Caki2 (cell line): ENCODE measurements around the gene CDK13. TPM values are rescaled to one million over a fixed set of nuclear protein-coding genes. Genes with fewer than 3 reads are reported as not detected.
A peak's percentile ranks its signal among the peaks of the same experiment; 100 is the strongest.

Experiments
- DNase-seq: peaks from one replicate; pipeline ENCODE4 v3.0.0-alpha.2; 2015; ENCODE audit warnings: low read depth
- in situ Hi-C: cut with HindIII; loops from 2 replicates; pipeline ENCODE4 v1.10.0; 2016; ENCODE audit warnings: low sequenced_read_pairs, low pct_unique_long_range_greater_than_20kb, mixed read lengths
- total RNA-seq: library from RNA; depleted of rRNA; stranded (reverse); fragments of >200 nt; shearing (Covaris generic); gene quantifications from 2 replicates; pipeline ENCODE4 v1.2.3, GENCODE V29; 2014; ENCODE audit warnings: low replicate concordance

CDK13 gene
- total RNA-seq, 1 experiment from 2014 or later: 38.8 TPM

DNA sequence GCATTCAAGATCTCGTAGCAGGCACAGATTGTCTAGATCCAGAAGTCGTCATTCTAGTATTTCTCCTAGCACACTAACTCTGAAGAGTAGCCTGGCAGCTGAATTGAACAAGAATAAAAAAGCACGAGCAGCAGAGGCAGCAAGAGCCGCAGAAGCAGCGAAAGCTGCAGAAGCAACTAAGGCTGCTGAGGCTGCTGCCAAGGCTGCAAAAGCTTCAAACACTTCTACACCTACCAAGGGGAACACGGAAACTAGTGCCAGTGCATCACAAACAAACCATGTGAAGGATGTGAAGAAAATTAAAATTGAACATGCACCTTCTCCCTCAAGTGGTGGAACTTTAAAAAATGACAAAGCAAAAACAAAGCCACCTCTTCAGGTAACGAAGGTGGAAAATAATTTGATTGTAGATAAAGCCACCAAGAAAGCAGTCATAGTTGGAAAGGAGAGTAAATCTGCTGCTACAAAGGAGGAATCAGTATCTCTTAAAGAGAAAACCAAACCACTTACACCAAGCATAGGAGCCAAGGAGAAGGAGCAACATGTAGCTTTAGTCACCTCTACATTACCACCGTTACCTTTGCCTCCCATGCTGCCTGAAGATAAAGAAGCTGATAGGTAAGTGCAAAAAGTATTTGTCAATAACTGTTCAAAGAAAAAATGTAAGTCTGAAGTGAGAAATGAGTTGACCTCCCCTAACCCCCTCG is 37.7 kb downstream of the CDK13 start:
- in situ Hi-C loops: no loop called here
- no peak for DNase-seq

DNA sequence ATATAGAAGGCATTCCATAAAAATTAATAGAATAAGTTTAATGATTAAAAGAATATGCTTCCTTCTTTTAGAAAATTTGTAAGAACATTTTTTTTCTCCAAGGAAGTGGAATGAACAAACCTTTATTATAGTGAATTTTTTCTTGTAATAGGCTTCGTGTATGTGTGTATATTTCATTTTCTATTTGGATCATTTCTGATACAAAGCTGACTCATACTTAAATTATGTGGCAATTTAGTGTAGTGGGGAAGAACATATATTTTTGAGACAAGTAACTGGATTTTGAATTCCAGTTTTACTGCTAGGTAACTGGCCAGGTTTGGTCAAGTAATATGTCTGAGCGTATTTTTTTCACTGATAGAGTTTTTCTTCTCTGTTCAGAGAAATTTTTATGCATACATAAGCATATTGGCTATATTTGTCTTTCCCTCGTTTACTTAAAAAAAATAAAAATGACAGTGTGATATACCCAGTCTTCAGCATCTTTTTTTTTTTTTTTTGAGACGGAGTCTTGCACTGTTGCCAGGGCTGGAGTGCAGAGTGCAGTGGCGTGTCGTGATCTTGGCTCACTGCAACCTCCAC is 50.8 kb downstream of the CDK13 start:
- no peak for DNase-seq
- in situ Hi-C loops: no loop called here

DNA sequence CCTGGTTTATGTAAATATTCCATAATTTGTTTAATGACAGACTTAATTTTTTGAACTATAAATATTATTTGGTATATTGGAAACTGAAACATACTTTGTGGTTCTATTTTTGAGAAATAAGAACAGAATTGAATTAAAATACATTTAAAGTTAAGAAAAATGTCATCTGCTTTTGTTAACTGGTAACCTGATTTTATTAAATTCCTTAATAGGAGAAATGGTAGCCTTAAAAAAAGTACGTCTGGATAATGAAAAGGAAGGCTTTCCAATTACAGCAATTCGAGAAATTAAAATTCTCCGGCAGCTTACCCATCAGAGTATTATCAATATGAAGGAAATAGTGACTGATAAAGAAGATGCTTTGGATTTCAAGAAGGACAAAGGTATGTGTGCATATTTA is 51.6 kb downstream of the CDK13 start:
- no peak for DNase-seq
- in situ Hi-C loops: no loop called here

DNA sequence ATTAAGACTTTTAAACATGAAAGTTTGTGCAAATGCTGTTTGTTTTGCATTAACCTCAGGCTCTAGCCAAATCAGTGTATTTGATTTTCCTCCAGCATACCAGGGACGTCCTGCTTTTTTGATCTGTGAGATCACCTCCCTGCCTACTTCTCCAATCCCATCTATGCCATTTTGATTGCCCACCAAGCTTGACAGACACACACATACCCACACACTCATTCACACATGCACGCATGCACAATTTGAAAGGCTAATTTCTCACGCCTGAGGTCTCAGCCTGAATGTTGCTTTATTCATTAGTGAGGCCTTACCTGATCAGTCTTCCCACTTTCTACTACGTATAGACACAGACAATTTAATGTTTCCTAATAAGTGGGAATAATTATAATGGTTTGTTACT is 53.5 kb downstream of the CDK13 start:
- DNase-seq: no peak
- in situ Hi-C loops: no loop called here

DNA sequence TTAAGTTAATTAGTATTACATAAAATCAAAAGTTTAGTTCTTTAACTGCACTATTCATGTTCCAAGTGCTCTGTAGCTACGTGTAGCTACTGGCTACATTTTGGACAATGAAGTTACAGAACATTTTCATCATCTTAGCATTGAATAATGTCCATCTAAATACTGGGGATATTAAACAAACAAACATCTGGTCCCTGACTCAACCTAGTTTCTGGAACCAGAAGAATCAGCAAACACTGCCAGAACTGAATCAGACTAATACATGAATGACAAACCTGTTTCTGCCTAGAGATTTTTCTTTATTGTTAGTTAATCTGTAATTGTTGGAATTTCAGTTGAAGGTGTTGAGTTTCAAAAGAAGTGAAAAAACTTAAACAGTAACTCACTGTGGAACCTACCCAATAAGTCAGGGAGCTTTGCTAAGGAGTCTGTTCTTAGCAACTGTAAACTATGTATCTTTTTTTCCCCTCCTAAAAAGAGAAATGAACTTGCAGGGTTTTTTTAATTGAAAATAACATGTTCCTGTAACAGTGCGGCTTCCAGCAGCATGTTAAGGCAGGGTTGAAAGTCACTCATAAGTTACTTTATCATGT is 58.3 kb downstream of the CDK13 start:
- in situ Hi-C loops: no loop called here
- peak; percentile 73 for DNase-seq

DNA sequence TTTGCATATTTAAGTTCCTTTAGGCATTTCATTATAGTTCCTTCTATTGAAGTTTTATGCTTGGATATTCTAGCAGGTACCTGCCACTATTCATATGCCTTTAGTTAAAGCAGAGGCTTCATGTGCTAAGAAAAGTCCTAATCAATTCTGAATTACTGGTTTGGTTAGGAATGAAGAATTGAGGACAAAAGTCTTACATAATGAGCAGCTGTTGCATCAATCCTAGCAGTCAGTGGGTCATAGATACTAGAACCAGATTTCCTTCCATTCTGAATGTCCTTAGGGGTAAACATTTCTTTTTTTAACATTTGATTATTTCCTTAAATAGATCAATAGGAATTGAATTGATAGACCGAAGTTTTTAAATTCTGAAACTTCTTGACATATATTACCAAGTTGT is 59.2 kb downstream of the CDK13 start:
- DNase-seq: no peak
- in situ Hi-C loops: no loop called here

DNA sequence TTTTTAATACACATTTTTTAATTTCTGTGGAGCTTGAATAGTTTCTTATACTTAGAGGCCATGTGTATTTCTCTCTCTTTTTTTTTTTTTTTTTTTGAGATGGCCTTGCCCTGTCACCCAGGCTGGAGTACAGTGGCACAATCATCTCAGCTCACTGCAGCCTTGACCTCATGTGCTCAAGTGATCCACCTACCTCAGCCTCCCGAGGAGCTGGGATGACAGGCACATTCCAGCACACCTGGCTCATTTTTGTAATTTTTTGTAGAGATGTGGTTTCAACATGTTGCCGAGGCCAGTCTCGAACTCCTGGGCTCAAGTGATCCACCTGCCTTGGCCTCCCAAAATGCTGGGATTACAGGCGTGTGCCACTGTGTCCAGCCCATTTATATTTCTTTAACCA is 64.3 kb downstream of the CDK13 start:
- in situ Hi-C loops: no loop called here
- no peak for DNase-seq

DNA sequence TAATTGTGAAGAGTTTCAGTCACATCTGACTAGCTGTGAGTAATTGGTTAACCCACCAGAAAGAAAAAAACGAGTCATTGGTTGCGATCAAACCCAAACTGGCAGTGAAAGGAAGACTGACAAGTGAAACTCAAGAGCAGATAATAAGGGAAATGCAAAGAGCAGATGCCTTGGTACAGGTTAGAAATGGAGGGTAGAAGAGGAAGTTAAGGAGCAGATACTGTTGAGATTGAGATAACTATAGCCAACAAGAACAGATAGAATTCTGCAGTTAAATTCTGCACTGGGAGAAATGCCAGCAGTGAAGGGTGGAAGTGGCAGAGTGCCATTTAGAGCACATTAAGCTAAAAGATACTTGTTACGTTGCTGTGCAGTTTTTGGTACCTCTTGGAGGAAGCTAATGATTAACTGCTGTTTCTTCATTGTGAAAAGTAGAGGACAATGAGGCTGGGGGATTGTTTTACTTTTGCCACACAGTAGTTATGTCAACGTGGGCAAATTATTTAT is 65.8 kb downstream of the CDK13 start:
- DNase-seq: peak; percentile 48
- in situ Hi-C loops: no loop called here

DNA sequence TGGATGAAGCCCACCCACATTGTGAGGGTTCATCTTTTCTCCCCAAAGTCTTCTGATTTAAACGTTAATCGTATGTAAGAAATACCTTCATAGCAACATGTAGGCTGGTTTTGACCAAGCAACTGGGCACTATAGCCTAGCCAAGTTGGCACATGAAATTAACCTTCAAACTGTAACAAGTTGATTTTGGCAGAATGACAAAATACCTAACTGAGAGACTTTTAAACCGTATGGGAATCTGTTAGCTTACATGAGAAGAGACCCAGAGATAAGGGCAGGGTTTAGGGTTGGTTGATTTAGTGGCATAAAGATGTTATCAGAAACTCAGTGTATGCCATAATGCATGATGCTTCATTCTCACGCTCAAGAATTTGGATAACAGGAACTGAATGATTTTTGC is 69.5 kb downstream of the CDK13 start:
- in situ Hi-C loops: no loop called here

DNA sequence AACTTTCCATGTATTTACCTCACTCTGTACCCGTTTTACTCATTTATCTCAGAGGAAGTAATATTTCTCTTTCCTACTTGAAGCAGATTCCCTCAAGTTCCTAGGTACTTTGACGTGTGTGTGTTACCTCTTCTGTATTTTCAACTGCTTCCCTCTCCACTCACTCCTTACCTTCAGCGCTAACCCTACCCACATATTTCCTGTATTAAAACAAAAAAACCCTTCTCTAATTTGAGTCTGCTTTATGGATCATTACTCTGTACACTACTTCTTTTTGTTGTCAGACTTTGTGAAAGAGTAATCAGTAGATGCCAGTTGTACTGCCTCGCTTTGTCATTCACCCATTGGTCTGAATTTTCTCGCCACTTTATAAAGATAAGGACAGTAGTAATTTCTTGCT is 74.0 kb downstream of the CDK13 start:
- DNase-seq: no peak
- in situ Hi-C loops: no loop called here

More for the DNA sequence above, 69.5 kb downstream of the CDK13 start:
- DNase-seq: no peak

DNA sequence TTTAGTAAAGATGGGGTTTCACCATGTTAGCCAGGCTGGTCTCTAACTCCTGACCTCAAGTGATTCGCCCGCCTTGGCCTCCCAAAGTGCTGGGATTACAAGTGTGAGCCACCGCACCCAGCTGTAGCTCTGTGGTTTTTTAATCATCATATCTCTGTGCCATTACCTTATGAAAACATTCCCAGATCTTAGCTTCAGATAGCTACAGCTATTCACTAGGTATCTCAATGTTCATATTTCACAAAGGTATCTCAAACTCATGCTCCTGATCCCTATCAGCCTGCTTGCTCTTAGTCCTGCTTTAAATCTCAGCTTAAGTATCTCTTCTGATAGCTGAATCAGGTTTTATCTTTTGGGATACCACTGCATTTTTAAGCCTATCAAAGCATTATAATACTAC is 74.8 kb downstream of the CDK13 start:
- no peak for DNase-seq
- in situ Hi-C loops: no loop called here

DNA sequence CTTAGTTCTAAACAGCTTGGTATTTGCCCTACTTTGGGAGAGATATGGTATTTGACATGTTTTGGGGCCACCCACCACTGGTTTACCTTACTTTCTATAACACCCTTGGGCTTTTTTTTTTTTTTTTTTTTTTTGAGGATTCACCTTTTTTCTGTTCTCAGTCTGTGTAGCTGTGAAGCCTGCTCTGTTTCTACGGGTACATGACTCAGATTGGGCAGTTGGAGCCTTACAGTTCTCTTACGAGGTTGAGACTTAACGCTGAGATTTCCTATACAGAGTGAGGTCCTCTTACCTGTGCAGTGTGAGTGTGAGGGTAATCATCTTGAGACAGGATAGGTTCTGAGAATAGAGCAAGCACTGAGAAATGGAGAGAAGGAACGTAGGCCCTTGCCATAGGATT is 77.5 kb downstream of the CDK13 start:
- in situ Hi-C loops: no loop called here
- DNase-seq: no peak

DNA sequence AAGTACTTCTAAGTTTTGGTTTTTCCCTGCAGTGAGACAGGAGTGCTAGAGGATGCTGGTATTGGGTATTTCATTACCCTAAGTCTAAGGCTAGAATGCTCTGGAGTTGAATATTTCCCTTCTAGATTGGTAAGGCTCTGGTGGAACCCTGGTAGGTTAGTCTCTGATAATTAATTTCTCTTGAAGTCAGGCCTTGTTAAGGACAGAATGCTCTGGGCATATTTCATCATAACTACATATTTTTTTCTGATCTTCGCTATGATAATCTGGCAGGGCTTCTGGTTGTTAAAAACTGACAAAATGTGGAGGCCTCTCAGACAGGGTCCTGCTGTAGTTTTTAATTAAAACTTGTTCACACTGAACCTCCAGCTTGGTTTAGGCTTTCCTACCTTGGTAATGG is 83.8 kb downstream of the CDK13 start:
- in situ Hi-C loops: no loop called here

DNA sequence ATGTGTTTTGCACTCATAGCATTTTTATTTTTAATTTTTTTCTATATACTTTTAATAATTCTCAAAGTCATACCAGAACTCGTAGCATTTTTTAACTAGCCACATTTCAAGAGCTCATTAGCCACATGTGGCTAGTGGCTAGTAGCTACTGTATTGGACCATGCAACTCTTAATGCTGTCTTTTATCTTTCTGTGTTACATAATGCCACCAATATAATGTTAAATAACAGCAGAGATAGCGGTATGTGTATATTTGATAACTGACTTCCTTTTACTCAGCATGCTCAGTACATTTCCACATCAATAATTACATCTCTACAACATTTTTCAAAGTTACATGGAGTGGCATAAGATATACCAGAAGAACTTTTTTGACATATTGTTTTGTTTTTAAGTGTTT is 91.4 kb downstream of the CDK13 start:
- DNase-seq: no peak
- in situ Hi-C loops: no loop called here

More for the DNA sequence above, 83.8 kb downstream of the CDK13 start:
- DNase-seq: no peak

DNA sequence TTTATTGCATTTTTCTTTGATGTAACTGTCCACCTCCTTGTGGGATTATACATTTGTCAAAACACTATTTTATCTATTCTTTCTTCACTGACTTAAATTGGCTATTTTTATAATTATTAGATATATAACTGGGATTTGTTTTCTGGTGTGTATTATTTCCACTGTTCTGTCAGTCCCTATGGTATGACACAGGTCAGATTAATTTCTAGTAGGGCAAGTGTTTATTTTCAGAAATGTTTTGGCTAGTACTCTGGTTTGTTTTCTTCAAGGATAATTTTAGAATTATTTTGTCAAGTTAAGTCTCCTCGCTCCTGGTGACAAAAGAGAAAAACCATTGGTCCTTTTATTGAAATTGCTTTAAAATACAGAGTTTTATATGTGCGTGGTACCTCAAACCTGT is 93.1 kb downstream of the CDK13 start:
- no peak for DNase-seq
- in situ Hi-C loops: no loop called here

DNA sequence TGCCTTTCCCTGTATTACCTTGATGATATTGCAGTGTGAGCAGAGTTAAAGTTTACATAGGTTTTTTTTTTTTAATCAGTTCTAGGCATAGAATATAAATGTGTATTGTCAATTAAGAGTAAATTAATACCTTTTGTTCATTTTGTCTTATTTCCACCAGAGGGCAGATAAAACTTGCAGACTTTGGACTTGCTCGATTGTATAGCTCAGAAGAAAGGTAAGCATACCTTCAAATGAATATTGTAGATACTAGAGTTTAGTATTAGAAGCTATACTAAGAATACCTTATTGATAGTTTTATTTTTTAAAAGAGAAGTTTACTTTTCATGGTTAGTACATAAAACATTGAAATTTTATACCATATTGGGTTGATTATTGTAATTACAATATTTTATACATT is 97.6 kb downstream of the CDK13 start:
- no peak for DNase-seq
- in situ Hi-C loops: no loop called here

DNA sequence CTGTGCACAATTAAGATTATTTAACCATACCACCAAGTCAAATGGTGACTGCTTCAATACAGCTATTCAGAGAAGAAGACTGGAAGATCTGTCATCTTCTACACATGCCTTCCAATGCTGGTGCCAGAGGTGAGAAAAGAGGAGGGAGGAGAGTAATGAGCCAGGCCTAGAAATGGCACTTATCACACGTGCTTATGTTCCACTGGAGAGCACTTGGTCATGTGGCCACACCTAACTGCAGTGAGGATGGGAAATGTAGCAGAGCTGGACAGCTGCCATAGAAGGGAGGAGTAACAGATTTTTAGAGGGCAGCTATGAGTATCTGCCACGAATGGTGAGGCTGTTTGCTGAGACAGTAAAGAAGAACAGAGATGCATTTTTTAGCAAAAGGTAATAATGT is 107.2 kb downstream of the CDK13 start:
- DNase-seq: peak; percentile 60
- in situ Hi-C loops: loop anchor here (10.0 kb wide), 1 partner anchor 62 kb away; no protein-coding TSS in a partner anchor

DNA sequence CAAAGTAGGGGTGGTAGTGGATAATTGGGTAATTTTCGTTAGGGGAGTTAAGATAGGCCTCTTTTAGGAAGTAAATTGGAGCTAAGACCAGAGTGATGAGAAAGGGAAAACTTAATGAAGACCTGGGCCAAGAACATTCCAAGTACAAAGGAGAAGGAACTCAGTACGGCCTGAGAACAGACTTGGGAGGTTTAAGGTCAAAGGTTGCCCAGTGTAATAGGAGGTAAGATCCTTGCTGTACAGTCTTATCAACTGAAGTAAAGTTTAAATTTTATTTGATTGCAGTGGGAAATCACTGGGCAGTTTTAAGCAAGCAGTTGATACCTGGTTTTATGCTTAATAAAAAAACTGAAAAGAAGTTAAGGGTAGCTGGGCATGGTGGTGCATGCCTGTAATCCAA is 108.0 kb downstream of the CDK13 start:
- in situ Hi-C loops: loop anchor here (10.0 kb wide), 1 partner anchor 63 kb away; no protein-coding TSS in a partner anchor
- no peak for DNase-seq

DNA sequence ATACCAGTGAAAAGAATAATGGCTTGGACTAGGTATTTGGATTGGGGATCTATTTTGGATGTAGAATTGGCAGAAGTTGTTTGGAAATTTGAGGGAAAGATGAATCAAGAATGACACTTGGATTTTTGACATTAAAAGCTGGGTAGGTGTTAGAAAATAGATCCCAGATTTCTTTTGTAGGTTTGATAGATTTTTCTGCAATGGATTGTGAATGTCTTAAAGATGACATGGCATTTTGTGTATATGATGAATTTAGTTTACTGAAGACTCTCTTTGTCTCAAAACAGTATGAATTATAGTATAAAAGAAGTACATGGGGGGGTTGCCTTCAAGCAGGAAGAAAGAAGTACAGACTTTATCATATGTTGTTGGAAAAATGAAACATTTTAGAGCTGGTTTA is 108.6 kb downstream of the CDK13 start:
- peak; percentile 7 for DNase-seq
- in situ Hi-C loops: loop anchor here (10.0 kb wide), 1 partner anchor 64 kb away; no protein-coding TSS in a partner anchor
